NCI-H1436 (cell line): ENCODE results near the gene SAMSN1.

ENCODE experiments used
- DNase-seq: peaks from one replicate; lab custom pipeline; 2025; lab: John Stamatoyannopoulos, UW

SAMSN1 gene

GRCh38 chr21:14484188-14485009 lies 61.7 kb downstream of the SAMSN1 start:
- no peak for DNase-seq

- no peak for DNase-seq
Observed at GRCh38 chr21:14483296-14483695, 62.8 kb downstream of the SAMSN1 start.

- DNase-seq, result no peak
Observed at GRCh38 chr21:14482165-14482564, 64.0 kb downstream of the SAMSN1 start.

GRCh38 chr21:14480411-14481031 lies 65.6 kb downstream of the SAMSN1 start:
- DNase-seq, result no peak

GRCh38 chr21:14479241-14479786 lies 66.8 kb downstream of the SAMSN1 start:
- no peak for DNase-seq

GRCh38 chr21:14477841-14478240 lies 68.3 kb downstream of the SAMSN1 start:
- DNase-seq, result no peak

GRCh38 chr21:14477133-14477532 lies 69.0 kb downstream of the SAMSN1 start:
- no peak for DNase-seq

- DNase-seq, result no peak
Observed at GRCh38 chr21:14474995-14475394, 71.1 kb downstream of the SAMSN1 start.

- DNase-seq, result no peak
Observed at GRCh38 chr21:14469641-14470040, 76.5 kb downstream of the SAMSN1 start.

- DNase-seq, result no peak
Observed at GRCh38 chr21:14466715-14467114, 79.4 kb downstream of the SAMSN1 start.

GRCh38 chr21:14457762-14458161 lies 88.4 kb downstream of the SAMSN1 start:
- no peak for DNase-seq

GRCh38 chr21:14456911-14457310 lies 89.2 kb downstream of the SAMSN1 start:
- no peak for DNase-seq

GRCh38 chr21:14454016-14455009 lies 91.8 kb downstream of the SAMSN1 start:
- DNase-seq, result no peak

- no peak for DNase-seq
Observed at GRCh38 chr21:14453339-14454015, 92.6 kb downstream of the SAMSN1 start.

GRCh38 chr21:14452727-14453241 lies 93.3 kb downstream of the SAMSN1 start:
- DNase-seq, result no peak

- no peak for DNase-seq
Observed at GRCh38 chr21:14452031-14452726, 93.9 kb downstream of the SAMSN1 start.

- no peak for DNase-seq
Observed at GRCh38 chr21:14451546-14451945, 94.6 kb downstream of the SAMSN1 start.

GRCh38 chr21:14448784-14449183 lies 97.3 kb downstream of the SAMSN1 start:
- DNase-seq, result no peak

GRCh38 chr21:14438211-14438610 lies 107.9 kb downstream of the SAMSN1 start:
- no peak for DNase-seq

GRCh38 chr21:14435423-14435822 lies 110.7 kb downstream of the SAMSN1 start:
- no peak for DNase-seq
